Ovary (tissue), 9 donors: ENCODE data around the gene RPRD1B. TPM values are rescaled to one million over a fixed set of nuclear protein-coding genes. Genes with fewer than 3 reads are reported as not detected.
A peak's percentile ranks its signal among the peaks of the same experiment; 100 is the strongest.

ENCODE experiments used
- DNase-seq, 5 donors: peaks; one replicate each; pipeline ENCODE4 v3.0.0-alpha.2; 2019 to 2020
- H3K27ac ChIP-seq, 2 donors: fragments of 200-600 bp; one replicate each; pipeline versions ENCODE4 v1.5.1 to v1.8.0; 2019 to 2022
- H3K27me3 ChIP-seq: fragments of 200-600 bp; one replicate; pipeline ENCODE4 v1.8.0; 2022
- H3K36me3 ChIP-seq: fragments of 200-600 bp; sonication (generic); one replicate; pipeline ENCODE4 v1.5.1; 2019
- H3K4me1 ChIP-seq: one replicate; pipeline ENCODE4 v1.8.1; 2013; ENCODE audit warnings: mild to moderate bottlenecking, moderate library complexity; ENCODE audit not compliant: insufficient read depth
- H3K4me3 ChIP-seq: fragments of 200-600 bp; sonication (generic); one replicate; pipeline ENCODE4 v1.5.1; 2017
- H3K9me3 ChIP-seq, 2 donors: fragments of 200-600 bp in 1 of 2; sonication (generic) in 1 of 2; one replicate each; pipeline versions ENCODE4 v1.5.1 to v1.8.1; 2013 to 2019; ENCODE audit warnings: mild to moderate bottlenecking in 1 of 2, moderate library complexity in 1 of 2
- EP300 ChIP-seq: sonication (generic); formaldehyde crosslinking; IDR thresholded peaks from one replicate; pipeline ENCODE4 v1.6.1; 2017; ENCODE audit warnings: antibody characterized with exemption
- POLR2A ChIP-seq: fragments of 450-650 bp; IDR thresholded peaks from one replicate; pipeline ENCODE4 v1.6.1; 2017; ENCODE audit warnings: antibody characterized with exemption, mild to moderate bottlenecking, moderate library complexity
- WGBS, 3 donors: extraction: QIAGEN DNeasy Blood & Tissue Kit in 1 of 3; methylation state at CpG; one replicate each; pipeline versions ENCODE4 v1.1.5 to v1.1.7; 2013 to 2017; 5-methylcytosine and 5-hydroxymethylcytosine counted together
- intact Hi-C, 4 donors: fragments of 100-400 bp; cut with DNase I; formaldehyde crosslinking; loops; one replicate each; pipeline versions ENCODE4 v1.11.0 to v1.15.1; 2022 to 2023
- polyA plus RNA-seq, 2 donors: library from polyadenylated mRNA; stranded (reverse); fragments of 200-250 nt in 1 of 2; fragments of 350-450 nt in 1 of 2; fragmentation: Illumina TruSeq in 1 of 2; extraction: RNeasy Lipid Tissue Mini Kit (QIAGEN cat#74804) in 1 of 2; gene quantifications; one replicate each; pipeline ENCODE4 v1.2.3, GENCODE V29; 2013 to 2014
- total RNA-seq, 7 donors: library from RNA; depleted of rRNA in 2 of 7; stranded (reverse); fragments of >200 nt in 2 of 7; fragmentation: NEBNext Ultra II Directional in 3 of 7; extraction: Animal tissue kit (Norgen Biotek cat#: 25700) in 3 of 7; gene quantifications; one replicate each; pipeline versions ENCODE4 v1.1.0 to v1.2.4, GENCODE V29; 2016 to 2023
- TF ChIP-seq, protein P1 (sequence below), 3 donors: fragments of 450-650 bp in 2 of 3; fragments of 200-600 bp in 1 of 3; IDR thresholded peaks; one replicate each; pipeline versions ENCODE4 v1.5.1 to v1.8.0; 2016 to 2022; ENCODE audit warnings: antibody characterized with exemption in 3 of 3, mild to moderate bottlenecking in 1 of 3
- donor health status: DM: no; HTN: no; CAD: no; lungs with moderate emphysema.
- donor health status: DM: no; HTN: no; CAD: no.
- donor health status: Bipolar disorder and iron deficiency.
- donor health status: DM: yes; HTN: yes; CAD: no.
- donor health status: DM: no; HTN: no; CAD: no.
- donor health status: DM: yes; HTN: yes; CAD: no.

The RPRD1B gene
- total and polyA plus RNA-seq, 9 donors = 12.1 to 45.3 (median 33.4) TPM

DNA sequence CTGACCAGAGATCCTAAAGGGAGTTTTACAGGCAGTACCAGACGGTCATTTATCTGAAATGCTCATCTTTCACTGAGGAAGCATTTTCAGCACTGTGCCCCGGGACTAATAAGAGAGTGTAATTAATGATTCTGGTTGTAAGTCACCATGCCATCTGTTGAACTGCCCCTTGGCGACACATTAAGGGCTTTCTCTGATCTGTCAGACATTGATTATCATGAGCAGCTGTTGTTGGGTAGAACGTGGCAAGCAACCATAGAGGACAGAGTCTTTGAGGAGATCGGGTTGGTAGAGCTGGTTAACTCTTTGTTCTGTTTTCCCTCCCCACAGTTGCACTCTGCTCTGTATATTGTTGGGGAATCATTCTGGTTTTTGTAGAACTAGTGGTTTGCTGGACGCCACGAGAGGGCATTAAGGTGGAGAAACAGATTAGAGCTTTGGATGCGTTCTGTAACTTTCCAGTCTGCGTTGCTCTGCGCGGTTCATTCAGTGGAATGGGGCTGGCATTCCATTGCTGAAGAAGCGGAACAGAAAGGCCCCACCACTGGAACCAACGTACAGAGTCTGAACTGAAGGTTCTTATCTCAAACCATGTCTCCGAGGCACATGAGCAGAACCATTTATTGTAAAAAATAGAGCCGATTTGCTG lies 34.3 kb downstream of the RPRD1B start:
- Histone ChIP-seq H3K4me3 (no peak overlapping the region), H3K36me3 (no peaks in the 10 kb centered on the region), H3K27ac (no peak overlapping the region), H3K9me3 (no peaks in the 10 kb centered on the region), H3K27me3 (no peaks in the 10 kb centered on the region), H3K4me1 (peaks cover 2% of the 10 kb centered on the region)
- intact Hi-C loops = loop anchor here in 1 of 4 donors (10.0 kb wide), 1 partner anchor 247 kb away; no protein-coding TSS in a partner anchor
- DNase-seq = no peak
- WGBS, 3 donors = 79 to 83% (median 79%) methylated on average over 15 of the region's 15 CpGs
- TF ChIP-seq EP300 (no peak), POLR2A (no peak)
- TF ChIP-seq, protein P1, sequence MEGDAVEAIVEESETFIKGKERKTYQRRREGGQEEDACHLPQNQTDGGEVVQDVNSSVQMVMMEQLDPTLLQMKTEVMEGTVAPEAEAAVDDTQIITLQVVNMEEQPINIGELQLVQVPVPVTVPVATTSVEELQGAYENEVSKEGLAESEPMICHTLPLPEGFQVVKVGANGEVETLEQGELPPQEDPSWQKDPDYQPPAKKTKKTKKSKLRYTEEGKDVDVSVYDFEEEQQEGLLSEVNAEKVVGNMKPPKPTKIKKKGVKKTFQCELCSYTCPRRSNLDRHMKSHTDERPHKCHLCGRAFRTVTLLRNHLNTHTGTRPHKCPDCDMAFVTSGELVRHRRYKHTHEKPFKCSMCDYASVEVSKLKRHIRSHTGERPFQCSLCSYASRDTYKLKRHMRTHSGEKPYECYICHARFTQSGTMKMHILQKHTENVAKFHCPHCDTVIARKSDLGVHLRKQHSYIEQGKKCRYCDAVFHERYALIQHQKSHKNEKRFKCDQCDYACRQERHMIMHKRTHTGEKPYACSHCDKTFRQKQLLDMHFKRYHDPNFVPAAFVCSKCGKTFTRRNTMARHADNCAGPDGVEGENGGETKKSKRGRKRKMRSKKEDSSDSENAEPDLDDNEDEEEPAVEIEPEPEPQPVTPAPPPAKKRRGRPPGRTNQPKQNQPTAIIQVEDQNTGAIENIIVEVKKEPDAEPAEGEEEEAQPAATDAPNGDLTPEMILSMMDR (IDR thresholded peaks at IDR 0.05) = no peak

DNA sequence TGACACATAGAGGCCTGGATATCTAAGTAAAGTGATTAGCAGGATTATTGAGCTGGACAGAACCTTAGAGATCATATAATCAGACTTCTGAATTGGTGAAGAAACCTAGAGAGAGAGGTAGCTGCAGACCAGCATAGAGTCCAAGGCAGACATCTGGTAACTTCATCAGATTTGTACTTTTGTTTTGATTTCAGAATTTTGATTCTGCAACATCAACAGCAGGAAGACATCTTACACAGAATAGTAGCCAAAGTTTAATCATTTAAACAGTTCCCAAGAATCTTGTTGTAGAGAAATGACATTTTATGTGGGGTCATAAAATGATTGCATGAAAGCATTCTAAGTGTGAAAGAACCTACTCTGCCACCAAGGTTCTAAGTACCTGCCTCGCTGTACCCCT lies 39.4 kb downstream of the RPRD1B start:
- peaks cover 16% of the 10 kb centered on the region for H3K4me1 ChIP-seq

DNA sequence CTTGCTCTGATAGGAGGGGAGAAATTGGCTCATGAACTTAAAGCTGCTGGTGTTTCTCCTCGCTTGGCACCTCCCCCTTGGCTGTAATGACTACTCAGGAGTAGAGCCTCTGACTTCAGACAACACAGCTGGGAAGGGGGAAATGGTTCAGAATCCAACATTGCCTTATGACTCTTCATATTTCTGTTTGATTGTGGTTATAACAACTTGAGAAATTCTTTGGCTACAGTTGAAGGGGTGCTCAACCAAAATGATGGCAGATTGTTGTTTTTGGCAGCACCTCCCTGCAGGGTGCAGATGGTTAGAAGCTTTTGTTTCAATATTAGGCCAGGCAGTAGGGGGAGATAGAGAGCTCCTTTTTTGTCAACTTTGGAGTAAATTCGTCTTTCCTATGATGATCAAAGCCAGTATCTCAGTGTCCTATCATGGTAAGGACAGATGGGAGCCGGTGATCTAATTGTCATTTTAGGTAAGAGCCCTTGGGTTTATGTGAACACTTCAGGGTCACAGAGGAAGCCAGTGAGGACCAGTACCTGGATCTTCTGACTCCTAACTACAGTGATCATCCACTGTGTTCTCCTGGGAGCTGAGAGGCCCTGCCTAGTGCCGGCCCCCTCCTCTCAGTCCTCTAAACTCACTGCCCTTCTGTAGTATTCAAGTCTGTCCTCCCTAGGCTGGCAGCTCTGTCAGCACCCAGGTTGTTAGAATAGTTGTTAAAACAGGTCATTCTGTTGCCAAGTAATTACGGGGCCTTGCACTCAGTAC lies 39.9 kb downstream of the RPRD1B start:
- 24 to 29% (median 28%) methylated on average over 5 of the region's 5 CpGs for WGBS, 3 donors

More for the DNA sequence above, 39.4 kb downstream of the RPRD1B start:
- Histone ChIP-seq H3K27ac (peak overlapping the region in 1 of 2 donors; percentile 49), H3K9me3 (no peaks in the 10 kb centered on the region), H3K27me3 (no peaks in the 10 kb centered on the region), H3K4me3 (no peak overlapping the region), H3K36me3 (no peaks in the 10 kb centered on the region)
- no peak for DNase-seq
- TF ChIP-seq POLR2A (no peak), EP300 (no peak)
- TF ChIP-seq, protein P1 (IDR thresholded peaks at IDR 0.05) = no peak
- intact Hi-C loops = loop anchor here in 3 of 4 donors (2.0 to 10.0 kb wide), 3 partner anchors 82 to 94 kb away; partner anchors contain the start of gene TGM2 (in 2 of the 3)
- WGBS, 3 donors = 10 to 40% (median 14%) methylated on average over 1 of the region's 1 CpG

More for the DNA sequence above, 39.9 kb downstream of the RPRD1B start:
- Histone ChIP-seq H3K27ac (peak overlapping the region in 1 of 2 donors; percentile 49), H3K4me1 (peaks cover 16% of the 10 kb centered on the region), H3K27me3 (no peaks in the 10 kb centered on the region), H3K36me3 (no peaks in the 10 kb centered on the region), H3K9me3 (no peaks in the 10 kb centered on the region), H3K4me3 (no peak overlapping the region)
- no peak for TF ChIP-seq POLR2A
- TF ChIP-seq, protein P1 (IDR thresholded peaks at IDR 0.05) = peak; percentile 71 to 84 (median 73)
- intact Hi-C loops = loop anchor here in 3 of 4 donors (2.0 to 10.0 kb wide), 3 partner anchors 81 to 94 kb away; partner anchors contain the start of gene TGM2 (in 2 of the 3)
- peak; percentile 50 to 69 (median 58) for DNase-seq
